AML-193 (cell line): Measurements from ENCODE around the gene RPS19BP1.
A peak's percentile ranks its signal among the peaks of the same experiment; 100 is the strongest.

Experiments used
- DNase-seq, 2 experiments: peaks; one replicate each; lab custom pipeline; 2025; lab: John Stamatoyannopoulos, UW

The RPS19BP1 gene

GRCh38 chr22:39532215-39533073 lies at the start of gene RPS19BP1:
Gene RPS19BP1 (minus strand): TSS chr22:39532748. CDS start chr22:39532738, 10 bp downstream.
- DNase-seq: peak; percentile 99

DNA sequence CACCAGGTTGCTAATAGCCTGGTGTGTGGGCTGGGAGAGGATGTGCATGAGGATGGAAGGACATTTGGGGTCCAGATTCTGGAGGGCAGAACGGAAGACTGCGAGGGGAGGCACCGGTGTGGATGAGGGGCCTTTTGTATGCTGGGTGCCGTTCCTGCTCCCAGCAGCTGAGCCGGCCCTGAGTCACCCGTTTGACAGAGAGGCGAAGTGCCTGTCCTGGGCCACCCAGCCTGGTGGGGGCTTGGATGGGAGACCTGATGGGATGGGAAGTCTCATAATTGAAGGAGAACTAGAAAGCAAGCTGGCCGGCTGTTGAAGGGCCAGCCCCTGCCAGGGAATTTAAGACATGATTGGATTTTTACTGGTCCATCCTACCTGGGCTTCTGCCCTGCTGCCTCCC lies 48.8 kb upstream of the RPS19BP1 start:
- no peak for DNase-seq

GRCh38 chr22:39580795-39581194 lies 48.2 kb upstream of the RPS19BP1 start:
- DNase-seq: no peak

DNA sequence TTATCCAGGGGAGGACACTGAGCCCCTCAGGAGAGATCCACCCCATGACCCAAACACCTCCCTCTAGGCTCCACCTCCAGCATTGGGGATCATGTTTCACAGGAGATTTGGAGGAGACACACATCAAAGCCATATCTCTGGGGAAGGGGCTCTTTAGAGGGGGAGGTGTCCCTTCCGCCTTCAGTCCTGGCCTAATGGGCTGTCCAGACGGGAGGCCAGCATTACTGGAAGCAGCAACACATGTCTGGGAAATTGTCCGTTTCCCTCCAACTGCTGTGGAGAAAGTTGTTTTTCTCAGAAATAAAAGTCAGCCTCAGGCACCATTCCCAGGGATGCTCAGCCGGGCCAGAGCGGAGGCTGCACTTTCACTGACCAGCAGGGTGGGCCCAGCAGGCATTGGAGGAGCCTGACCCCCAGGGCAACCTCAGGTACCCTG lies 47.5 kb upstream of the RPS19BP1 start:
- DNase-seq: no peak

DNA sequence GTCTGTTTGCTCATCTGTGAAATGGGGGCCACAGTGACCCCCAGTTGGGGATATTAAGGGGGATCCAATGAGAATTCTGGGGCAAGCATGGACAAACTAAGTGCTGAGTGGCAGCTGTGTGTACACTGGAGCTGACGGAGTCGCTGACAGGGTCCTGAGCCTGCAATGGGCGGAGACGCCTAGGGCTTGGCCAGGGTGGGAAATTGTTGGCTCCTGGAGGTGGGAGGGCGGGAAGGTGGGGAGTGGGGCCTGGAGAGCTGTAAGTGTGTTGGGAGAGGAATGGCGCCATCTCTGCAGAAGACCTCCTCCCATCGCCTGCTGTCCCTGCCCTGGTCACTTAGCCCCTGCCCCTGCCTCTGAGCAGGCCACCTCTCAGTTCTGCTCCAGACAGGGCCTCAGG lies 45.4 kb upstream of the RPS19BP1 start:
- DNase-seq: no peak

GRCh38 chr22:39577366-39577765 lies 44.8 kb upstream of the RPS19BP1 start:
- DNase-seq: no peak

GRCh38 chr22:39576027-39576426 lies 43.5 kb upstream of the RPS19BP1 start:
- no peak for DNase-seq

- no peak for DNase-seq
Measured at GRCh38 chr22:39575552-39575825, 42.9 kb upstream of the RPS19BP1 start.

DNA sequence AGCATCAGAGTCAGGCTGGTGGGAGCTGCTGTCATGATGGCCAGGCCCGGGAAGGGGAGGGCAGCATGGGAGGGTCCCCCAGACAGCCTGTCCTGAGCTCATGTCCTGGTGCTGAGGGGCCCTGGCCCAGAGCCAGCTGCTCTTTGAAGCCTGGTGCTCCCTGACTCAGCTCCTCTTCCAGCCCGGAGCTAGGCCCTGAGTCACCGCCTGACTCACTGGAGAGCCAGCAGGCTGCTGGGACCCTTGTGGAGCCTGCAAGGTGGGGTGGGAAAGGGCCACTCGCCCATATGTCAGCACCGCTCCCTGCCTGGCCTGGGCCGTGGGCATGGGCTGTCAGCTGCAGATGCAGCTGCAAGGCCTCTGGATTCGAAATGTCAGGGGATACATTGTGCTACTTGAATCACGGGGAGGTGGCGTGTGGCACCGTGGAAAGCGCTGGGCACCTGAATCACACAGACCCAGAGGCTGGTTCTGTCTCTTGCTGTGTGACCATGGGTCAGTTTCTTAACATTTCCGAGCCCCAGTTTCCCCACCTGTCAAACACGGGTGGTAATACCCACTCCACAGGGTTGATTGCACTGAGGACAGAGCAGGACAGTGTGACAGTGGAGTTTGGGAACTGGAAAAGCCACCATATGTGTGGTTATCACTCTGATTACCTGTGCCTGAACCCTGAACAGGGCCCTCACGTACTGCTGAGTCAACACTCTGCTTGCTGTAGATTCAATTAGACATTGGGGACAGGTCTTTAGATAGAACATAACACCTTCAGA lies 42.4 kb upstream of the RPS19BP1 start:
- DNase-seq: no peak

- DNase-seq: no peak
Measured at GRCh38 chr22:39571538-39571937, 39.0 kb upstream of the RPS19BP1 start.

- no peak for DNase-seq
Measured at GRCh38 chr22:39570665-39571064, 38.1 kb upstream of the RPS19BP1 start, which contains the start of gene CACNA1I. Gene CACNA1I (plus strand): TSS chr22:39570753. CDS start chr22:39570753, 0 bp downstream.

GRCh38 chr22:39570226-39570625 lies 37.7 kb upstream of the RPS19BP1 start:
- no peak for DNase-seq

DNA sequence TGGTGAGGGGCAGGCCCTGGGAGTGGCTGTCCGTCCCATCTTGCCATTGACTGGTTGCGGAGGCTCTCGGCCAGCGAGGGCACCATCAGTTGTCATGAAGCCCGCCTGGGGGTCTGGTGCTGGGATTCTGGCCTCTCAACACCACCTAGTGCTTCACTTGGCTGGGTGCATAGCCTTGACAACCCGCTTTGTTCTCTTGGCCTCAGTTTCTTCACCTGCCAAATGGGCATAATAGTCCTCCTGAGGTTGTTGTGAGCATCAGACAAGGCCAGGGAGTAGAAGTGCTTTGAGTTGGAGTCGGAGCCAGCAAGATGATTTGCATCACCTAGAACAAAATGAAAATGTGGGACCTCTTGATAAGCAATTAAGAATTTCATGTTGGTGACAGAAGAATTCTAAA lies 36.5 kb upstream of the RPS19BP1 start:
- DNase-seq: no peak

DNA sequence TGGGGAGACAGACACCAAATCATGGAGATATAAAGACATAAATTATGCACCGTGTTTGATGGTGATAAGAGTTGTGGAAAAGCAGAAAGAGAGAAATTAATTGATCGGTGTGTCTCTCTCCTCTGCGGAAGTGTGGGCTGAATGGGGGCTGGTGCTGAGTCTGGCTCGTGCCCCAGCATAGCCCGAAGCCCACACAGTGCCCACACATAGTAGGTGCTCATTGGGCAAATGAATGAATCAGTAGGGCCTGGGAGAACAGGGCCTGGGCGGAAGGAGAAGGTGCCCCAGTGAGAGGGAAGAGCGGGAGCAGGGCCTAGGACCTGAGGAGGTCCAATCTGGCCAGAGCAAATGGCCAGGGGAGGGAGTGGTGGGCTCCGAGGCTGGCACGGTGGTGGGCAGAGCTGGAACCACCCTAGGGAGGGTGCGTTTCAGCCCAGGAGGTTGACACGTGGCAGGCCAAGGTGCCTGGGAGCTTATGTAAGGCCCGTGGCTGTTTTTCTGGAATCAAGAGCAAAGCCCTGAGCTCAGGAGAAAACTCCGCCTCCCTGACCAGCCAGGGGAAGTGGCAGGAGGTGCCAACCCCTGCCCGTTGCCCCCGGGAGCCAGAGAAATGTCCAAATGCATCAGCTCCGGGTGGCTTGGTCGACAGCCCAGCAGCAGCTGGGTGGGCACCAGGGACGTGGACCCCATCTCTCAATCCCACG lies 35.9 kb upstream of the RPS19BP1 start:
- no peak for DNase-seq

DNA sequence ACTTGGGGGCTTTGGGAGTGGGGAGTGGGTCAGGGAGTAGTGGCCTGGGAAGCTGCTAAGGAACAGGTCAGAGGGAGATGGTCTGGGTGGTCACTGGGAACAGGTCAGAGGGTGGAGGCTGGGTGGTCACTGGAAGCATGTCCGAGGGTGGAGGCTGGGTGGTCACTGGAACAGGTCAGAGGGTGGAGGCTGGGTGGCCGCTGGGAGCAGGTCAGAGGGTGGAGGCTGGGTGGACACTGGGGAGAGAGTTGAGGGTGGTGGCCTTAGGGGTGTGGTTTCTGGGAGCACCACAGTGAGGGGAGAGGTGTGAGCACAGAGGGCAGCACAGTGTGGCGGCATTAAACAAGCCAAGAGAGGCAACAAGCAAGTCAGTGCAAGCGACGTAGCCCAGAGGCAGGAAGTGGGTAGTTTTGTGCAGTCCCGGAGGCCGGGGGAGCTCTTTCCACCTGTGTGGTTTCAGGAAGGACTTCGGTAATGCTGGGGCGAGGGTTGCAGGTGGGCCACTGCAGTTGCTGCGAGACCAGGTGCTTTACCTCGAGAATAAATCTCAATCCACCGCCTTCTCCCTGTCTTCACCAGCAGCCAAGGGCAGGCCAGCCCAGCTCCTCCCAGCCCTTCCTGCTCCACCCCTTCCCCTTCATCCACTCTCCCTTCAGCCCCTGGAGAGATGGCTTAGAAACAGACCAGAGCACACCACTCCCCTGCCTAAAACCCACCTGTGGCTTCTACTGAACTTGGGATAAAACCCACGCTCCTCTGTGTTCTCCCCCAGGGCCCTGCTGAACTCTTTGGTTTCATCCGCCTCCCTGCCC lies 34.8 kb upstream of the RPS19BP1 start:
- DNase-seq: no peak

DNA sequence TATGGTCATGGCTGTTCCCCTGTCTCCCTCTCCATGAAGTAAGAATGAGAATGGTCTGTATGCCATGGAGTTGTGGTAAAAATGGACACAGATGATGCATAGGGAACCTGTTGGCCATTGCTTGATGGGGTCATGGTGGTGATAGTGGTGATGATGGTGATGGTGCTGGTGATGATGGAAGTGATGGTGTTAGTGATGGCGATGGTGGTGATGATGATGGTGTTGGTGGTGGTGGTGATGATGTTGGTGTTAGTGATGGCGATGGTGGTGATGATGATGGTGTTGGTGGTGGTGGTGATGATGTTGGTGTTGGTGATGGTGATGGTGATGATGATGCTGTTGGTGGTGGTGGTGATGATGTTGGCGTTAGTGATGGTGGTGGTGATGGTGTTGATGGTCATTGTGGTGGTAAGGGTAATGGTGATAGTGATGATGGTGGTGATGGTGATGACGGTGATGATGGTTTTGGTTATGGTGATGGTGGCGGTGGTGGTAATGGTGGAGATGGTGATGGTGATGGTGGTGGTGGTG lies 32.9 kb upstream of the RPS19BP1 start:
- DNase-seq: no peak

- no peak for DNase-seq
Measured at GRCh38 chr22:39563571-39564428, 31.3 kb upstream of the RPS19BP1 start.

DNA sequence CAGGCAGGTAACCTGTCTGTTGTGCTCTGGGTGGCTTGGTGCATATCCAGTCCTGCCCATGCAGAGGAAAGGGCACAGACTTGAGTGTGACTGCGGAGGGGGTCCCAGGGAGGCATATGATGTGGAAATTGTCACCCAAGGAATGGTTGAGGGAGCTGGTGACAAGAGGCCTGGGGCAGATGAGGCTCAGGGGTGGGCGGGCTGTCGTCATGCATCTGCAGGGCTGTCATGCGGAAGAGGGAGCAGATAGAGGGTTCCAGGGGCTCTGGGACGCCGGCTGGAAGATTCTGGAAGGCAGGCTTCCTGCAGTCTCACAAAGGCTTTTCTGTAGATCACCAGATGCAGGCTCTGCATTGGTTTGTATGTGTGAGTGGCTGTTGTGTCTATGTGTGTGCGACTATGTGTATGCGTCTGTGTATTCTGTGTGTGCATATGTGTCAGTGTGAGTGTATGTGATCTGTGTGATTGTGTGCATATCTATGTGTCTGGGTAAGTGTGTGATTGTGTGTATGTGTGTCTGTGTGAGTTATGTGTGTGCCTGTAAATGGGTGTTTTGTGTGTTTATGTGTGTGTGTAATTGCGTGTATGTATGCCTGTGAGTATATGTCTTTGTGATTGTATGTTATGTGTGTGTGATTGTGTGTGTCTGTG lies 30.4 kb upstream of the RPS19BP1 start:
- DNase-seq: no peak

GRCh38 chr22:39560127-39560526 lies 27.6 kb upstream of the RPS19BP1 start:
- DNase-seq: no peak
